Breast epithelium (tissue), 4 donors: ENCODE data around the gene NTRK3. TPM values are rescaled to one million over a fixed set of nuclear protein-coding genes. Genes with fewer than 3 reads are reported as not detected.

ENCODE experiments used
- DNase-seq, 2 donors: peaks; one replicate each; pipeline ENCODE4 v3.0.0-alpha.2; 2019; ENCODE audit warnings: low spot score in 2 of 2
- H3K27ac ChIP-seq, 2 donors: fragments of 200-600 bp; sonication (generic) in 1 of 2; one replicate each; pipeline ENCODE4 v1.5.1; 2016 to 2019; ENCODE audit warnings: mild to moderate bottlenecking in 1 of 2
- H3K27me3 ChIP-seq, 2 donors: fragments of 200-600 bp; sonication (generic) in 1 of 2; one replicate each; pipeline versions ENCODE4 v1.5.1 to v1.6.0; 2017 to 2019; ENCODE audit warnings: control low read depth in 1 of 2, mild to moderate bottlenecking in 1 of 2
- H3K36me3 ChIP-seq: fragments of 200-600 bp; one replicate; pipeline ENCODE4 v1.5.1; 2019
- H3K4me1 ChIP-seq, 2 donors: fragments of 200-600 bp; sonication (generic); one replicate each; pipeline ENCODE4 v1.5.1; 2016 to 2019; ENCODE audit warnings: control low read depth in 1 of 2
- H3K4me3 ChIP-seq, 3 donors: fragments of 200-600 bp; sonication (generic); 1 replicate in 2 of 3; 2 replicates in 1 of 3; pipeline ENCODE4 v1.5.1; 2016 to 2019; ENCODE audit warnings: mild to moderate bottlenecking in 3 of 3, moderate library complexity in 2 of 3
- H3K9me3 ChIP-seq, 2 donors: fragments of 200-600 bp; sonication (generic) in 1 of 2; one replicate each; pipeline ENCODE4 v1.5.1; 2016 to 2019; ENCODE audit warnings: control low read depth in 1 of 2
- POLR2A ChIP-seq: fragments of 450-650 bp; IDR thresholded peaks from one replicate; pipeline ENCODE4 v1.6.1; 2016; ENCODE audit warnings: antibody characterized with exemption, mild to moderate bottlenecking, moderate library complexity
- POLR2AphosphoS5 ChIP-seq, 3 donors: sonication (generic); formaldehyde crosslinking; IDR thresholded peaks; one replicate each; pipeline ENCODE4 v1.6.1; 2017; ENCODE audit warnings: antibody characterized with exemption in 3 of 3
- intact Hi-C: fragments of 100-400 bp; cut with DNase I; formaldehyde crosslinking; loops from one replicate; pipeline ENCODE4 v1.15.1; 2023; ENCODE audit warnings: low total_unique reads
- total RNA-seq, 3 donors: library from RNA; depleted of rRNA; stranded (reverse); fragments of >200 nt; gene quantifications; one replicate each; pipeline ENCODE4 v1.1.0, GENCODE V29; 2016
- TF ChIP-seq, protein P1 (sequence below), 3 donors: fragments of 450-650 bp; IDR thresholded peaks; one replicate each; pipeline ENCODE4 v1.5.1; 2016 to 2017; ENCODE audit warnings: antibody characterized with exemption in 3 of 3, mild to moderate bottlenecking in 3 of 3, moderate library complexity in 3 of 3

NTRK3 gene
- total RNA-seq, 3 donors from 2014 or later = 1.9 to 23.6 (median 13.8) TPM

DNA sequence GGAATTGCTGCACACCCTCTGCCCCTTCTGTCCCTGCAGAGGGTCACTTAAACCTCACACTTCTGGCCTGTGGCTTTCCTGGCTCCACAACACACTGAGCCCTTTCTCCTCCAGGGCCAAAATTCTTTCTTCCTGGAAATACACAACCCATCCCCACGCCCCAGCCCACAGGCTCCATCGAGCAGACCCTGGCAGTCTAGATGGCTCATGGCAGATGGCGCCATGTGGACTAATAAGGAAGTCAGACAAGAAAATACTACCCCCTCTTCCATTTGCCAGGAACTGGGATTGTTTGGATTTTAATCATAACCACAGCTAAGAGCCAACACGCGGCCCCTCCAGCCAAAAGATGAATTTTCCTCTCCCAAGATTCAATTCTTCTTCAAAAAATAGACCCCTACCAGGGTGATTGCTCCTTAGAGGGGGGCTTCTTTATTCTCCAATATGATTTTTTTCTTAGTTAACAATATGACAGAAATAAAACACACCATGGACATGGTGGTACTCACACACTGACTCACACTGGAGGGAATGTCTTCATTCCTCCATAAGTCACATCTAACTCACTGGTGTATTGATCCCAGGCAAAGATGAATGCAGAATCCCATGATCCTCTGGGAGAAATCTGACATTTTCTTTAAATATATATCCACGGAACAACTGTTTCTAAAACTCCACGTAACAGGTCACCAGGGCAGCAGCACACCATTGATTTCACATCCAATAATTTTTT is 111.5 kb downstream of the NTRK3 start:
- Histone ChIP-seq H3K4me1 (no peaks in the 10 kb centered on the region), H3K27me3 (no peaks in the 10 kb centered on the region), H3K9me3 (no peaks in the 10 kb centered on the region), H3K36me3 (no peaks in the 10 kb centered on the region), H3K4me3 (no peak overlapping the region), H3K27ac (no peak overlapping the region)
- intact Hi-C loops = no loop called here
- no peak for DNase-seq
- TF ChIP-seq POLR2A (no peak), POLR2AphosphoS5 (IDR thresholded peaks at IDR 0.05) (no peak)
- TF ChIP-seq, protein P1, sequence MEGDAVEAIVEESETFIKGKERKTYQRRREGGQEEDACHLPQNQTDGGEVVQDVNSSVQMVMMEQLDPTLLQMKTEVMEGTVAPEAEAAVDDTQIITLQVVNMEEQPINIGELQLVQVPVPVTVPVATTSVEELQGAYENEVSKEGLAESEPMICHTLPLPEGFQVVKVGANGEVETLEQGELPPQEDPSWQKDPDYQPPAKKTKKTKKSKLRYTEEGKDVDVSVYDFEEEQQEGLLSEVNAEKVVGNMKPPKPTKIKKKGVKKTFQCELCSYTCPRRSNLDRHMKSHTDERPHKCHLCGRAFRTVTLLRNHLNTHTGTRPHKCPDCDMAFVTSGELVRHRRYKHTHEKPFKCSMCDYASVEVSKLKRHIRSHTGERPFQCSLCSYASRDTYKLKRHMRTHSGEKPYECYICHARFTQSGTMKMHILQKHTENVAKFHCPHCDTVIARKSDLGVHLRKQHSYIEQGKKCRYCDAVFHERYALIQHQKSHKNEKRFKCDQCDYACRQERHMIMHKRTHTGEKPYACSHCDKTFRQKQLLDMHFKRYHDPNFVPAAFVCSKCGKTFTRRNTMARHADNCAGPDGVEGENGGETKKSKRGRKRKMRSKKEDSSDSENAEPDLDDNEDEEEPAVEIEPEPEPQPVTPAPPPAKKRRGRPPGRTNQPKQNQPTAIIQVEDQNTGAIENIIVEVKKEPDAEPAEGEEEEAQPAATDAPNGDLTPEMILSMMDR (IDR thresholded peaks at IDR 0.05) = no peak

DNA sequence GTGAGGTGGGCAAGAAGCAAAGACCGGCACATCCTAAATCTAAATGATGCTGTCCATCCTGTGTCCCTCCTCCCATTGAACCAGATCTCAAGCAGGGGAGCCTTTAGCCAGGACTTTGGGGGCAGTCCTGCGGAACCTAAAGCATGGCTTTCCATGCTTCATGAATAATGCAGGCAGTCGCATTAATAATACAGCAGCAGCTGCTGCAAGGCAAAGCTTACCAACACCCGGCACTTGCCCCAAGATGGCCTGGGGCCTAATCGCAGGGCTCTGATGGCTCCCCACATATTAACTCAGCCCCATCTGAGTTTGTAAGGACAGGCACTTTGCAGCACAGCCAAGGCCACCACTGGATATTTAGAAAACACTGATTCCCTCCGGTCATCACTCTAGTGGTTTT is 114.4 kb downstream of the NTRK3 start:
- Histone ChIP-seq H3K4me1 (no peaks in the 10 kb centered on the region), H3K27me3 (no peaks in the 10 kb centered on the region), H3K4me3 (no peak overlapping the region), H3K9me3 (no peaks in the 10 kb centered on the region), H3K36me3 (no peaks in the 10 kb centered on the region), H3K27ac (no peak overlapping the region)
- DNase-seq = no peak
- TF ChIP-seq POLR2AphosphoS5 (IDR thresholded peaks at IDR 0.05) = no peak
- TF ChIP-seq POLR2A = no peak
- TF ChIP-seq, protein P1 (IDR thresholded peaks at IDR 0.05) = no peak
- intact Hi-C loops = no loop called here

DNA sequence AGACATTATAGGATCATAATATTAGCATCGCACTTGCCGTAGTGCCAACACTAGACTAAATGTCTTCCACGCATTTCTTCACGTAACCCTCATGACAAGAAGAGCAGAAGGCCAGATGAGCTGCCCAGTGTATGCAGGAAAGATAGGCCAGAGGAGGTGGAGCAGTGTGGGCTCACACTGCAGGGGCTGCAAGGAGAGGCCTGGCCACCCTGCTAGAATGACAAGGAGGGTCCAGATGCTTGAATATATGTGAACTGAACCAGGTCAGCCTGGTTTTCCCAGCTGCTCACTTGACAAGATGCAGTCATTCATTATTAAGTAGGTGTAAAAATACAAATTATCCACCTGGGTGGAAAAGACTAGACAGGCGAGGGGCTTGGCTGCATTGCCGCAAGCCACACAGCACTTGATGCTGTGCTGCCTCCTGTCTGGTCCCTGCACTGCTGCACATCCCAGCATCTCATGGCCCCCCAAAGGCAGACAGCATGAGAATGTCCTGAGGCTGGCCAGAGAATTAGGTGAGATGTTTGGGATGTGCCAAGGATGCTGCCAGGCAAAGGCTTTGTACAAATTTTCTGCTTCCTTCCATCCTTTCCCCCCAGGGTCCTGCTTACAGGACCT is 115.2 kb downstream of the NTRK3 start:
- H3K4me1 ChIP-seq = no peaks in the 10 kb centered on the region
- no peak for DNase-seq
- H3K9me3 ChIP-seq = no peaks in the 10 kb centered on the region
- H3K27me3 ChIP-seq = no peaks in the 10 kb centered on the region
- intact Hi-C loops = no loop called here
- H3K4me3 ChIP-seq = no peak overlapping the region
- no peak overlapping the region for H3K27ac ChIP-seq
- no peaks in the 10 kb centered on the region for H3K36me3 ChIP-seq
- no peak for TF ChIP-seq POLR2AphosphoS5 (IDR thresholded peaks at IDR 0.05)
- no peak for TF ChIP-seq POLR2A
- TF ChIP-seq, protein P1 (IDR thresholded peaks at IDR 0.05) = no peak

DNA sequence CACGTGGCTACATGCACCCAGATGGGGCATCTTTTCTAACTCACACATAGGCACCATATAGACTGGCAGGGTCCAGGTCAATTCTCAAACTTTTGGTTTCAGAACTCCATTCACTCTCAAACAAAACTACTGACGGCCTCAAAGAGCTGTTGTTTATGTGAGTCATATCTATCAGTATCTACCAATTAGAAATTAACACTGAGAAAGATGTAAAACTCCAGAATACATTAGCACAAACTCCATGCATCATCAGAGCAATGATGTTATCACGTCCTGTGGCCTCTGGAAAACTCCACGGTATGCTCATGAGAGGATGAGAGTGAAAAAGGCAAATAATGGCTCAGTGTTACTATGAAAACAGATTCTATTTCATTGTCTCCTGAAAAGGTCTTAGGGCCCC is 116.1 kb downstream of the NTRK3 start:
- DNase-seq = no peak
- Histone ChIP-seq H3K4me3 (no peak overlapping the region), H3K27ac (no peak overlapping the region), H3K27me3 (no peaks in the 10 kb centered on the region), H3K9me3 (no peaks in the 10 kb centered on the region), H3K4me1 (no peaks in the 10 kb centered on the region), H3K36me3 (no peaks in the 10 kb centered on the region)
- intact Hi-C loops = no loop called here
- TF ChIP-seq POLR2A = no peak
- TF ChIP-seq, protein P1 (IDR thresholded peaks at IDR 0.05) = no peak
- no peak for TF ChIP-seq POLR2AphosphoS5 (IDR thresholded peaks at IDR 0.05)

DNA sequence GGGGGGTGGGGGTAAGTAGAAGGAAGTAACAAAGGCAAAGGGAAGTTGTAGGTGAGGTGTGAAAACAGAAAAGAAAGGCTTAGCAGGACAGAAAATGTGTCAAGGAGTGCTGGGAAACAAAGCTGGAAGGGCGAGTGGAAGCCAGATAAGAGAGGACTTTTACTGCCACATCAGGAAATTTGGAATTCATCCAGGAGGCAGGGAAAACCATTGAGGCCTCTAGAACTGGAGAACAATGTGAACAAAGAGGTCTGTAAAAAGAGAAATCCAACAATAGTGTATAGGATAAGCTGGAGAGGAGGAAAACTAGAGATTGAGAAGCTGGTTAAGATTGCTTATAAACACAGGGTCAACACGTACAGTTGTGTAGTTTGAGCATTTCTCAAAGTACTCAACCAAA is 116.6 kb downstream of the NTRK3 start:
- intact Hi-C loops = no loop called here
- no peak for DNase-seq
- H3K4me1 ChIP-seq = no peaks in the 10 kb centered on the region
- H3K27ac ChIP-seq = no peak overlapping the region
- no peak overlapping the region for H3K4me3 ChIP-seq
- no peaks in the 10 kb centered on the region for H3K27me3 ChIP-seq
- H3K36me3 ChIP-seq = no peaks in the 10 kb centered on the region
- no peaks in the 10 kb centered on the region for H3K9me3 ChIP-seq
- no peak for TF ChIP-seq POLR2A
- no peak for TF ChIP-seq POLR2AphosphoS5 (IDR thresholded peaks at IDR 0.05)
- TF ChIP-seq, protein P1 (IDR thresholded peaks at IDR 0.05) = no peak
